HG02588 (cell line): ENCODE data around the gene REX1BD.
"Not testable (repeated sequence)": the region's sequence is repeated elsewhere in the genome, so short reads cannot be mapped to it uniquely, and the experiment has no call there.

Experiments
- ATAC-seq: cut with Tn5 transposase; IDR thresholded peaks from one replicate; pipeline ENCODE4 v1.9.1; 2021; ENCODE audit warnings: mild to moderate bottlenecking, moderate library complexity; ENCODE audit not compliant: unreplicated experiment

REX1BD gene

GRCh38 chr19:18576383-18576782, 12.2 kb upstream of the REX1BD start:
- no peak for ATAC-seq

- ATAC-seq, result no peak
Observed at GRCh38 chr19:18577365-18577914, 11.2 kb upstream of the REX1BD start.

- ATAC-seq, result no peak
Observed at GRCh38 chr19:18580311-18580710, 8.3 kb upstream of the REX1BD start.

- ATAC-seq, result no peak
Observed at GRCh38 chr19:18586306-18586705, 2.3 kb upstream of the REX1BD start.

- no peak for ATAC-seq
Observed at GRCh38 chr19:18587561-18587960, 1.0 kb upstream of the REX1BD start.

- ATAC-seq, result no peak
Observed at GRCh38 chr19:18587962-18588610, 512 bp upstream of the REX1BD start.

GRCh38 chr19:18589380-18590272, 1.0 kb downstream of the REX1BD start:
- ATAC-seq, result no peak

GRCh38 chr19:18590273-18591272, 2.0 kb downstream of the REX1BD start:
- no peak for ATAC-seq

- no peak for ATAC-seq
Observed at GRCh38 chr19:18591735-18592385, 3.3 kb downstream of the REX1BD start.

- not testable (repeated sequence) for ATAC-seq
Observed at GRCh38 chr19:18592732-18593131, 4.1 kb downstream of the REX1BD start.

GRCh38 chr19:18593367-18594095, 4.9 kb downstream of the REX1BD start:
- ATAC-seq, result no peak

- ATAC-seq, result peak; percentile 61
Observed at GRCh38 chr19:18594096-18594823, 5.7 kb downstream of the REX1BD start.

- no peak for ATAC-seq
Observed at GRCh38 chr19:18594824-18595373, 6.3 kb downstream of the REX1BD start.

GRCh38 chr19:18595475-18595874, 6.9 kb downstream of the REX1BD start:
- no peak for ATAC-seq

GRCh38 chr19:18596752-18597157, 8.2 kb downstream of the REX1BD start:
- no peak for ATAC-seq

GRCh38 chr19:18597809-18598660, 9.4 kb downstream of the REX1BD start:
- no peak for ATAC-seq

- ATAC-seq, result no peak
Observed at GRCh38 chr19:18599485-18599884, 10.9 kb downstream of the REX1BD start.
